HepG2 (cell line): Measurements from ENCODE around the gene FN1. TPM values are rescaled to one million over a fixed set of nuclear protein-coding genes. Genes with fewer than 3 reads are reported as not detected.

Experiments used
- CBX1 ChIP-seq: IDR thresholded peaks from one replicate; pipeline ENCODE4 v1.6.1; 2016; ENCODE audit warnings: antibody characterized with exemption, low read depth
- DRAP1 ChIP-seq: IDR thresholded peaks from 2 replicates; pipeline ENCODE4 v1.6.1; 2016; ENCODE audit warnings: missing genetic modification reagents, missing compliant biosample characterization
- FOXK2 ChIP-seq: fragments of 450-650 bp; IDR thresholded peaks from 2 replicates; pipeline ENCODE4 v1.6.1; 2016
- GPBP1L1 ChIP-seq: sonication (generic); formaldehyde crosslinking; IDR thresholded peaks from 2 replicates; pipeline ENCODE4 v1.5.0; 2020; ENCODE audit warnings: mild to moderate bottlenecking, missing genetic modification reagents
- HMGXB3 ChIP-seq: sonication (generic); formaldehyde crosslinking; IDR thresholded peaks from 2 replicates; pipeline ENCODE4 v1.4.0; 2020; ENCODE audit warnings: missing genetic modification reagents, borderline replicate concordance
- HNF1B ChIP-seq: sonication (generic); formaldehyde crosslinking; IDR thresholded peaks from 2 replicates; pipeline ENCODE4 v1.5.1; 2020; ENCODE audit warnings: mild to moderate bottlenecking, moderate library complexity, missing genetic modification reagents
- IRF1 ChIP-seq: sonication (generic); formaldehyde crosslinking; IDR thresholded peaks from 2 replicates; pipeline ENCODE4 v1.4.0; 2020; ENCODE audit warnings: low read depth, mild to moderate bottlenecking, missing genetic modification reagents
- PREB ChIP-seq: sonication (generic); formaldehyde crosslinking; IDR thresholded peaks from 2 replicates; pipeline ENCODE4 v1.4.0; 2020; ENCODE audit warnings: missing genetic modification reagents
- RNF2 ChIP-seq: fragments of 450-650 bp; conservative IDR thresholded peaks from 2 replicates; pipeline ENCODE4 v1.6.1; 2016; ENCODE audit warnings: low read depth
- ZNF276 ChIP-seq: sonication (generic); formaldehyde crosslinking; IDR thresholded peaks from 2 replicates; pipeline ENCODE4 v1.4.0; 2020; ENCODE audit warnings: mild to moderate bottlenecking, low read depth, missing genetic modification reagents
- ZNF280D ChIP-seq: sonication (generic); formaldehyde crosslinking; IDR thresholded peaks from 2 replicates; pipeline ENCODE4 v1.5.1; 2020; ENCODE audit warnings: mild to moderate bottlenecking, missing genetic modification reagents
- ZNF3 ChIP-seq: IDR thresholded peaks from 2 replicates; pipeline ENCODE4 v1.7.0; 2017; ENCODE audit warnings: inconsistent platforms
- ZNF431 ChIP-seq: sonication (generic); formaldehyde crosslinking; IDR thresholded peaks from 2 replicates; pipeline ENCODE4 v1.9.0; 2022; ENCODE audit warnings: missing genetic modification reagents, low read depth, mild to moderate bottlenecking, borderline replicate concordance
- ZNF746 ChIP-seq: sonication (generic); formaldehyde crosslinking; IDR thresholded peaks from 2 replicates; pipeline ENCODE4 v1.8.0; 2022; ENCODE audit warnings: mild to moderate bottlenecking, missing genetic modification reagents
- polyA plus RNA-seq, 8 experiments: library from polyadenylated mRNA; depleted of rRNA in 3 of 8; stranded (reverse) in 7 of 8; unstranded in 1 of 8; fragments of >200 nt; fragmentation: Illumina TruSeq in 4 of 8; extraction: Trizol in 4 of 8; gene quantifications; 2 replicates each; pipeline versions ENCODE4 v1.2.1 to v1.2.3, GENCODE V29; 2011 to 2016; ENCODE audit warnings: low read depth in 4 of 8, missing spikeins in 1 of 8, mixed read lengths in 1 of 8; ENCODE audit not compliant: insufficient read depth in 1 of 8
- total RNA-seq, 5 experiments: library from RNA; depleted of rRNA; stranded (reverse); fragments of >200 nt; fragmentation: Illumina TruSeq; extraction: Trizol; gene quantifications; 2 replicates each; pipeline ENCODE4 v1.2.3, GENCODE V29; 2016; ENCODE audit warnings: low read depth in 1 of 5

FN1 gene
- total and polyA plus RNA-seq, 2 of the 13 experiments (the other 11 are each of a cell fraction or from before 2014, with no cell fraction given) = 1,847 to 6,471 TPM

GRCh38 chr2:215420471-215420935, 15.4 kb downstream of the FN1 start (continued):
- TF ChIP-seq HMGXB3 (CRISPR knock-in tag) (peak; percentile 61; the same call in 1 of the 2 replicates), IRF1 (no peak), RNF2 (no peak; the same call in 1 of the 2 replicates), FOXK2 (no peak), ZNF3 (CRISPR knock-in tag) (no peak), ZNF280D (0 out of 2 replicates have a peak, but pooled peaks have one; percentile 22), ZNF746 (no peak), DRAP1 (peak; percentile 54; the same call in 1 of the 2 replicates), PREB (CRISPR knock-in tag) (no peak), ZNF431 (CRISPR knock-in tag) (no peak), ZNF276 (CRISPR knock-in tag) (no peak), HNF1B (CRISPR knock-in tag) (peak; percentile 26; the same call in 1 of the 2 replicates), GPBP1L1 (CRISPR knock-in tag) (no peak), CBX1 (no peak)
